K562 treated with DMSO at 1 percent for 4 hours (cell line): ENCODE results near the gene C1orf146. TPM values are rescaled to one million over a fixed set of nuclear protein-coding genes. Genes with fewer than 3 reads are reported as not detected.

Experiments used
- total RNA-seq: library from RNA; unstranded; fragments of 300-600 nt; gene quantifications from 2 replicates; pipeline ENCODE4 v1.2.3, GENCODE V29; 2022; ENCODE audit not compliant: insufficient read depth

Gene C1orf146
- not detected in 2 replicates for total RNA-seq

DNA sequence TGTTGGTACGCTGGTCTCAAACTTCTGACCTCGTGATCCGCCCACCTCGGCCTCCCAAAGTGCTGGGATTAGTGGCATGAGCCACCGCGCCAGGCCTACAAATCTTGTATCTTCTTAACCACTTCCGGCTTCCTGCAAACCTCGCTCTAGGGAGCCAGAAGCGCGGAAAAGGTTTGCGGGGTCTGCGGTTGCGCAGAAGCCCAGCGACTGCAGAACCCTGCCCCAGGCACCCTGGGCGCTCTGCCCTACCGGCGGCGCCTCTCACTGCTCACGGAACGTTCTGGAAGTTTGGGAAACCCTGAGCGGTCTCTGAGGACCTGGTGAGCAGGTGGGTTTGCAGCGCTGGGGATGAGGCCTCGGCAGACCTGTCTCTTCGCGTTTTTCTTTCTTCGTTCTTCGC lies at the start of gene C1orf146:
Gene C1orf146, plus strand, starts transcription at position 195 of the 400 bp plus-strand sequence. CDS start 13,506 bp downstream, outside the sequence.

Other genes with a start within 250 kb of the C1orf146 start
- gene EPHX4, start 187.9 kb upstream of the C1orf146 start, total RNA-seq, result not detected in 2 replicates
- gene SETSIP, start 142.5 kb upstream of the C1orf146 start, total RNA-seq, result not detected in 2 replicates
- 0.75 and 2.2 TPM in 2 replicates for gene BTBD8, start 137.6 kb upstream of the C1orf146 start, total RNA-seq
- gene GLMN, start 81.1 kb downstream of the C1orf146 start, total RNA-seq, result 3.3 and 5.3 TPM in 2 replicates
- gene RPAP2, start 81.1 kb downstream of the C1orf146 start, total RNA-seq, result 6.2 and 7.0 TPM in 2 replicates